HepG2 (cell line): ENCODE measurements around the gene TPX2. TPM values are rescaled to one million over a fixed set of nuclear protein-coding genes. Genes with fewer than 3 reads are reported as not detected.
A peak's percentile ranks its signal among the peaks of the same experiment; 100 is the strongest.

Experiments
- ATAC-seq: fragments of 200-7000 bp; cut with Tn5 transposase; 3 replicates; pipeline ENCODE4 v1.9.1; 2020; ENCODE audit warnings: mild to moderate bottlenecking, moderate library complexity
- BruUV-seq: library from RNA; stranded (reverse); fragments of 400-500 nt; replicated peaks from 2 replicates; lab custom pipeline; 2021; lab: Mats Ljungman, UMichigan
- CTCF ChIA-PET: fragments of 300-600 bp; formaldehyde crosslinking; extraction: SDS; loops from one replicate; lab custom pipeline; 2021; ENCODE audit warnings: low total read pairs, inconsistent platforms, low intra/inter-chr PET ratio; lab: Yijun Ruan, JAX
- POLR2A ChIA-PET: fragments of 350-600 bp; sonication (Branson Sonifier 250); formaldehyde crosslinking; loops from one replicate; lab custom pipeline; 2020; ENCODE audit warnings: antibody characterized with exemption, inconsistent platforms; lab: Yijun Ruan, JAX
- DNase-seq: peaks from one replicate; pipeline ENCODE4 v3.0.0-alpha.2; 2015; ENCODE audit warnings: low spot score
- FAIRE-seq: peaks from 3 replicates; lab custom pipeline; 2011; peaks lifted over from hg19 to GRCh38; lab: Jason Lieb, UNC
- H2AFZ ChIP-seq: one replicate; pipeline ENCODE4 v1.6.1; 2011; ENCODE audit warnings: low read length, inconsistent platforms
- H3K27ac ChIP-seq: fragments of 300-600 bp; 3 replicates; pipeline ENCODE4 v1.8.0; 2011; ENCODE audit warnings: mixed run types, mild to moderate bottlenecking, mixed read lengths, low read length, inconsistent platforms; ENCODE audit not compliant: insufficient read depth; ENCODE audit errors: extremely low read length
- H3K27me3 ChIP-seq, 2 experiments: fragments of 200-600 bp in 1 of 2; 2 replicates in 1 of 2; 3 replicates in 1 of 2; pipeline versions ENCODE4 v1.6.0 to v1.8.0; 2011; ENCODE audit warnings: low read length in 2 of 2, mild to moderate bottlenecking in 2 of 2, moderate library complexity in 2 of 2, inconsistent platforms in 1 of 2; ENCODE audit not compliant: insufficient read depth in 2 of 2, control insufficient read depth in 1 of 2
- H3K36me3 ChIP-seq, 2 experiments: fragments of 200-600 bp in 1 of 2; replicated peaks in 1 of 2; 2 replicates in 1 of 2; 3 replicates in 1 of 2; pipeline versions ENCODE4 v1.5.1 to v1.8.0; 2011; ENCODE audit warnings: low read length in 2 of 2, inconsistent platforms in 1 of 2; ENCODE audit not compliant: insufficient read depth in 2 of 2, control insufficient read depth in 1 of 2
- H3K4me1 ChIP-seq: 2 replicates; pipeline ENCODE4 v1.5.1; 2012; ENCODE audit warnings: low read length, inconsistent platforms; ENCODE audit not compliant: insufficient read depth
- H3K4me2 ChIP-seq: 2 replicates; pipeline ENCODE4 v1.6.0; 2011; ENCODE audit warnings: low read depth, low read length, inconsistent platforms
- H3K4me3 ChIP-seq, 3 experiments: fragments of 200-600 bp in 1 of 3; sonication (generic), shearing (Covaris generic) in 1 of 3; replicated peaks in 1 of 3; 2 replicates each; pipeline ENCODE4 v1.5.1; 2011 to 2016; ENCODE audit warnings: low read length in 3 of 3, inconsistent platforms in 2 of 3, low read depth in 2 of 3, mild to moderate bottlenecking in 2 of 3, control low read depth in 1 of 3, mixed read lengths in 1 of 3; ENCODE audit not compliant: insufficient read depth in 1 of 3
- H3K79me2 ChIP-seq: one replicate; pipeline ENCODE4 v1.6.1; 2011; ENCODE audit warnings: low read length, inconsistent platforms; ENCODE audit not compliant: insufficient read depth
- H3K9ac ChIP-seq: 2 replicates; pipeline ENCODE4 v1.6.0; 2011; ENCODE audit warnings: mild to moderate bottlenecking, low read depth, low read length, inconsistent platforms; ENCODE audit not compliant: insufficient read depth
- H3K9me3 ChIP-seq: 2 replicates; pipeline ENCODE4 v1.5.1; 2012; ENCODE audit warnings: mild to moderate bottlenecking, low read length
- H4K20me1 ChIP-seq: 2 replicates; pipeline ENCODE4 v1.6.0; 2011; ENCODE audit warnings: inconsistent platforms, mild to moderate bottlenecking, low read length, moderate library complexity; ENCODE audit not compliant: insufficient read depth
- ARNTL ChIP-seq: sonication (generic); formaldehyde crosslinking; IDR thresholded peaks from 2 replicates; pipeline ENCODE4 v1.4.0; 2020; ENCODE audit warnings: mild to moderate bottlenecking, missing genetic modification reagents
- DPF2 ChIP-seq: sonication (generic); formaldehyde crosslinking; IDR thresholded peaks from 2 replicates; pipeline ENCODE4 v1.4.0; 2020; ENCODE audit warnings: mild to moderate bottlenecking, low read depth, missing genetic modification reagents, borderline replicate concordance
- GZF1 ChIP-seq: sonication (generic); formaldehyde crosslinking; IDR thresholded peaks from 2 replicates; pipeline ENCODE4 v1.5.1; 2020; ENCODE audit warnings: mild to moderate bottlenecking, missing genetic modification reagents
- IRX3 ChIP-seq: sonication (generic); formaldehyde crosslinking; IDR thresholded peaks from 2 replicates; pipeline ENCODE4 v1.8.1; 2023; ENCODE audit warnings: mild to moderate bottlenecking, low read depth, missing genetic modification reagents, borderline replicate concordance
- POLR2A ChIP-seq, 2 experiments: IDR thresholded peaks; 2 replicates each; pipeline ENCODE4 v1.6.1; 2011; ENCODE audit warnings: low read depth in 2 of 2, low read length in 2 of 2, mild to moderate bottlenecking in 1 of 2, moderate library complexity in 1 of 2; ENCODE audit not compliant: insufficient read depth in 1 of 2
- SMAD1 ChIP-seq: sonication (generic); formaldehyde crosslinking; IDR thresholded peaks from 2 replicates; pipeline ENCODE4 v1.4.0; 2020; ENCODE audit warnings: missing genetic modification reagents, low read depth, mild to moderate bottlenecking, borderline replicate concordance
- SRSF9 ChIP-seq: fragments of 200-400 bp; formaldehyde crosslinking; IDR thresholded peaks from 2 replicates; pipeline ENCODE4 v1.6.1; 2018; ENCODE audit warnings: borderline replicate concordance, mild to moderate bottlenecking, low read depth, low read length; ENCODE audit not compliant: insufficient read depth, poor library complexity, severe bottlenecking
- XRCC5 ChIP-seq: fragments of 200-400 bp; formaldehyde crosslinking; optimal IDR thresholded peaks from 2 replicates; pipeline ENCODE3; 2017; ENCODE audit warnings: mild to moderate bottlenecking, low read length
- ZNF207 ChIP-seq: fragments of 450-650 bp; IDR thresholded peaks from 2 replicates; pipeline ENCODE4 v1.6.1; 2016; ENCODE audit warnings: antibody characterized with exemption, borderline replicate concordance
- ZNF224 ChIP-seq: sonication (generic); formaldehyde crosslinking; IDR thresholded peaks from 2 replicates; pipeline ENCODE4 v1.5.0; 2020; ENCODE audit warnings: mild to moderate bottlenecking, missing genetic modification reagents
- ZNF264 ChIP-seq: sonication (generic); formaldehyde crosslinking; IDR thresholded peaks from 2 replicates; pipeline ENCODE4 v1.4.0; 2020; ENCODE audit warnings: missing genetic modification reagents
- ZNF329 ChIP-seq: sonication (generic); formaldehyde crosslinking; IDR thresholded peaks from 2 replicates; pipeline ENCODE4 v1.9.0; 2021; ENCODE audit warnings: low read depth, mild to moderate bottlenecking, missing genetic modification reagents
- ZSCAN20 ChIP-seq: sonication (generic); formaldehyde crosslinking; IDR thresholded peaks from 2 replicates; pipeline ENCODE4 v1.4.0; 2020; ENCODE audit warnings: missing genetic modification reagents, mild to moderate bottlenecking, borderline replicate concordance
- WGBS: methylation state at CpG from one replicate; pipeline ENCODE4 v1.1.6; 2017; ENCODE audit warnings: low lambda C conversion rate; 5-methylcytosine and 5-hydroxymethylcytosine counted together
- in situ Hi-C: cut with HindIII; loops from 2 replicates; pipeline ENCODE4 v1.10.0; 2017; ENCODE audit warnings: low pct_unique_long_range_greater_than_20kb; ENCODE audit not compliant: extremely low pct_ligation_motif_present
- intact Hi-C: fragments of 100-400 bp; cut with micrococcal nuclease; formaldehyde crosslinking; loops from one replicate; pipeline ENCODE4 v1.10.0; 2022; ENCODE audit not compliant: unreplicated experiment
- polyA plus RNA-seq, 8 experiments: library from polyadenylated mRNA; depleted of rRNA in 3 of 8; stranded (reverse) in 7 of 8; unstranded in 1 of 8; fragments of >200 nt; fragmentation: Illumina TruSeq in 4 of 8; extraction: Trizol in 4 of 8; gene quantifications; 2 replicates each; pipeline versions ENCODE4 v1.2.1 to v1.2.3, GENCODE V29; 2011 to 2016; ENCODE audit warnings: low read depth in 4 of 8, missing spikeins in 1 of 8, mixed read lengths in 1 of 8; ENCODE audit not compliant: insufficient read depth in 1 of 8
- total RNA-seq, 5 experiments: library from RNA; depleted of rRNA; stranded (reverse); fragments of >200 nt; fragmentation: Illumina TruSeq; extraction: Trizol; gene quantifications; 2 replicates each; pipeline ENCODE4 v1.2.3, GENCODE V29; 2016; ENCODE audit warnings: low read depth in 1 of 5
- TF ChIP-seq, protein P1 (sequence below): sonication (generic); formaldehyde crosslinking; IDR thresholded peaks from 2 replicates; pipeline ENCODE4 v1.4.0; 2020; ENCODE audit warnings: mild to moderate bottlenecking, missing genetic modification reagents
- TF ChIP-seq, protein P2 (sequence below): sonication (generic); formaldehyde crosslinking; IDR thresholded peaks from 2 replicates; pipeline ENCODE4 v1.5.0; 2020; ENCODE audit warnings: missing genetic modification reagents
- TF ChIP-seq, protein P3 (sequence below): sonication (generic); formaldehyde crosslinking; IDR thresholded peaks from 2 replicates; pipeline ENCODE4 v1.5.0; 2020; ENCODE audit warnings: mild to moderate bottlenecking, missing genetic modification reagents

The TPX2 gene
- total and polyA plus RNA-seq, 2 of the 13 experiments (the other 11 are each of a cell fraction or from before 2014, with no cell fraction given), result 34.3 to 124 TPM

DNA sequence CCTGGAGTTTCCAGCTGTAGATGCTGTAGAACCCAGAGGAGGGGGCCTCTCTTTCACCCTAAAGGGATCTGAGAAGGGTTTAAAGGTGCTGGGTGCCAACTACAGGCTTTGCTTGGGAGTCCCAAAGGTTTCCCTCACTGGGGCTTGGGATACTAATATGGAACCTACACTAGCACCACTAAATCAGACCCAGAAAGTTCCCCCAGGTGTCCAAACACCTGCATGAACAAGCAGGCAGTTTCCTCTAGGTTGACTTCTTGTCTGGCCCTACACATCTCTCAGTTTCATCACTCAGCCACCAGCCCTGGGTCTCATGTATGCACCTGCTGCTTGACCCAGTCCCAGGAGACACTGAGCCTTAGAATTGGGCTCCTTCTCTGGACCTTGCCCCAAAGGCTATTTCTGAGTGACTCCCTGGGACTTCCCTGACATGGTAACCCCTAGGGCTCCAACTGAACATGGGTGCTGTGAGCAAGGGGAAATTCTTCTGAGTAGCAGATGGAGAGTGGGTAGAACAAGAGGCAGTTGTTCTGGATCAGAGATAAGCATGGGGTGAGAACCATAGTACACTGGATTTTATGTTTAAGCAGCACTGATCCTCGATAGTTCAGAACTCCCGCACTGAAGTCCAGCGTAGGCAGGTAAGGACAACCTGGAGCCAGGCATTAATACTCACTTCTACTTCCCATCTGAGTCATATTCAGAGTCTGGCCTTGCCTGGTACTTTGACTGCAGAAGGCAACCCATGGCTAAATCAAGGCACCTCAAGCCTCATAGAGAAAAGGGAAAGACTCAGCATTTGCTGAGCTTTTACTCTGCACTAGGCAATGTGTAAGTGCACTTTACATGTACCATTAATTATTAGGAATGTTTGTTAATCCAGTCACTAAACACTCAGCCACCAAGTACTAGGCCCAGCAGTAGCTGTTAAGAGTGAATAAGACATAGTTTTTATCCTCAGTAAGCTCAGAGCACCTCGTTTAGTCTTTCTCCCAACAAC is 33.2 kb upstream of the TPX2 start (continued):
- TF ChIP-seq ZSCAN20 (CRISPR knock-in tag) (0 out of 2 replicates have a peak, but pooled peaks have one; percentile 10), ZNF224 (CRISPR knock-in tag) (0 out of 2 replicates have a peak, but pooled peaks have one; percentile 62), DPF2 (CRISPR knock-in tag) (no peak), GZF1 (no peak), IRX3 (no peak), SMAD1 (CRISPR knock-in tag) (0 out of 2 replicates have a peak, but pooled peaks have one; percentile 9)
- TF ChIP-seq, protein P1, sequence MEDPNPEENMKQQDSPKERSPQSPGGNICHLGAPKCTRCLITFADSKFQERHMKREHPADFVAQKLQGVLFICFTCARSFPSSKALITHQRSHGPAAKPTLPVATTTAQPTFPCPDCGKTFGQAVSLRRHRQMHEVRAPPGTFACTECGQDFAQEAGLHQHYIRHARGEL (CRISPR knock-in tag), result no peak

DNA sequence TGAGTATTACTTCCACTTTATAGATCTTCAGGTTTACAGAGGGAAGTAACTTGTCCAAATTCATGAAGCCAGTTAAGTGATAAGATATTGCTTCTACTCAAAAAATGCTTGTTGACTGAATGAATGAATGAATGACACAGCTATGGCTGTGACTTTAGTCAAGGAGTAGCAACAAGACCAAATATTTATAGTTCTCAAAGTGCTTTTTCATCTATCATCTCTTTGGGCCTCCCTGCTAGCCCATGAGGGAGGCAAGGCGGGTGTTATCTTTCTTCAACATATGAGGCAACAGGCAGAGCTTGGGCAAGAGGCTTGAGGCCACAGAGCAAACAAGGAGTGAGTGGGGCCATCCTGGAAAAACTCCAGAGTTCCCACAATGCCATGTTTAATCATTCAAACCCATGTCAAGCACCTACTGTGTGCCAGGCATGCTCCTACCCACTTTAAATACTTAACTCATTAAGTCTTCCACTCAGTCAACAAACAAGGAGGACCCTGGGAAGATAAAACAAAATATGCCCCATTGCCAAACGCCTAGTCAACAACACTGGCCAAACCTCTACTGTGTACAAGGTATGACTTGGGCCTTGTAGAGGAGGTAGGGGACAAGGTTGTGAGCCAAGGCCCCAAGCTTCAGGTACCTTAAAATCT is 32.4 kb upstream of the TPX2 start:
- 33% methylated on average over 2 of the region's 2 CpGs for WGBS
- in situ Hi-C loops, result no loop called here
- FAIRE-seq (peak; percentile 64), ATAC-seq (peak; percentile 49), DNase-seq (peak; percentile 97)
- Histone ChIP-seq H4K20me1 (peaks cover 6% of the 10 kb centered on the region; the same call in 1 of the 2 replicates), H3K9me3 (no peaks in the 10 kb centered on the region), H3K9ac (peak overlapping the region; percentile 61), H2AFZ (no peak overlapping the region), H3K4me3 (no peak overlapping the region; a peak in 1 of 6 replicates), H3K27ac (peak overlapping the region; percentile 87), H3K4me2 (peak overlapping the region; percentile 60), H3K79me2 (peaks cover 88% of the 10 kb centered on the region), H3K36me3 (peaks cover 38 to 64% of the 10 kb centered on the region in 2 experiments), H3K27me3 (no peaks in the 10 kb centered on the region), H3K4me1 (peaks cover 99% of the 10 kb centered on the region)
- no TSS peak for BruUV-seq
- POLR2A ChIA-PET, result interaction anchor here (0.7 to 33.2 kb wide), 12 partner anchors 6 to 134 kb away, joined by 3 to 2822 read pairs (median 15); partner anchors contain the start of genes BCL2L1, ID1 and TPX2
- CTCF ChIA-PET, result interaction anchor here (1.6 kb wide), 1 partner anchor 13 kb away, joined by 4 read pairs; no protein-coding TSS in a partner anchor
- intact Hi-C loops, result no loop called here
- TF ChIP-seq ARNTL (CRISPR knock-in tag) (peak; percentile 90), ZNF207 (no peak), ZNF224 (CRISPR knock-in tag) (no peak), SRSF9 (no peak), POLR2A (IDR thresholded peaks at IDR 0.05; ENCODE audit: insufficient read depth in 1 of 2, low read depth in 2 of 2, low read length in 2 of 2) (no peak; a peak in 1 of 4 replicates), XRCC5 (peak; percentile 92), ZNF329 (CRISPR knock-in tag) (no peak), ZNF264 (CRISPR knock-in tag) (peak; percentile 97)
- TF ChIP-seq, protein P2, sequence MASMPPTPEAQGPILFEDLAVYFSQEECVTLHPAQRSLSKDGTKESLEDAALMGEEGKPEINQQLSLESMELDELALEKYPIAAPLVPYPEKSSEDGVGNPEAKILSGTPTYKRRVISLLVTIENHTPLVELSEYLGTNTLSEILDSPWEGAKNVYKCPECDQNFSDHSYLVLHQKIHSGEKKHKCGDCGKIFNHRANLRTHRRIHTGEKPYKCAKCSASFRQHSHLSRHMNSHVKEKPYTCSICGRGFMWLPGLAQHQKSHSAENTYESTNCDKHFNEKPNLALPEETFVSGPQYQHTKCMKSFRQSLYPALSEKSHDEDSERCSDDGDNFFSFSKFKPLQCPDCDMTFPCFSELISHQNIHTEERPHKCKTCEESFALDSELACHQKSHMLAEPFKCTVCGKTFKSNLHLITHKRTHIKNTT (CRISPR knock-in tag), result no peak
- TF ChIP-seq, protein P3, sequence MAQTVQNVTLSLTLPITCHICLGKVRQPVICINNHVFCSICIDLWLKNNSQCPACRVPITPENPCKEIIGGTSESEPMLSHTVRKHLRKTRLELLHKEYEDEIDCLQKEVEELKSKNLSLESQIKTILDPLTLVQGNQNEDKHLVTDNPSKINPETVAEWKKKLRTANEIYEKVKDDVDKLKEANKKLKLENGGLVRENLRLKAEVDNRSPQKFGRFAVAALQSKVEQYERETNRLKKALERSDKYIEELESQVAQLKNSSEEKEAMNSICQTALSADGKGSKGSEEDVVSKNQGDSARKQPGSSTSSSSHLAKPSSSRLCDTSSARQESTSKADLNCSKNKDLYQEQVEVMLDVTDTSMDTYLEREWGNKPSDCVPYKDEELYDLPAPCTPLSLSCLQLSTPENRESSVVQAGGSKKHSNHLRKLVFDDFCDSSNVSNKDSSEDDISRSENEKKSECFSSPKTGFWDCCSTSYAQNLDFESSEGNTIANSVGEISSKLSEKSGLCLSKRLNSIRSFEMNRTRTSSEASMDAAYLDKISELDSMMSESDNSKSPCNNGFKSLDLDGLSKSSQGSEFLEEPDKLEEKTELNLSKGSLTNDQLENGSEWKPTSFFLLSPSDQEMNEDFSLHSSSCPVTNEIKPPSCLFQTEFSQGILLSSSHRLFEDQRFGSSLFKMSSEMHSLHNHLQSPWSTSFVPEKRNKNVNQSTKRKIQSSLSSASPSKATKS (CRISPR knock-in tag), result no peak; the same call in 1 of the 2 replicates
